ENCODE measurements around the gene ARID3C. TPM values are rescaled to one million over a fixed set of nuclear protein-coding genes. Genes with fewer than 3 reads are reported as not detected.

ARID3C gene
- total and polyA plus RNA-seq, 2 of the 8 experiments (the other 6 are each of a cell fraction or from before 2014, with no cell fraction given) = 0.08 TPM; not detected in 1

DNA sequence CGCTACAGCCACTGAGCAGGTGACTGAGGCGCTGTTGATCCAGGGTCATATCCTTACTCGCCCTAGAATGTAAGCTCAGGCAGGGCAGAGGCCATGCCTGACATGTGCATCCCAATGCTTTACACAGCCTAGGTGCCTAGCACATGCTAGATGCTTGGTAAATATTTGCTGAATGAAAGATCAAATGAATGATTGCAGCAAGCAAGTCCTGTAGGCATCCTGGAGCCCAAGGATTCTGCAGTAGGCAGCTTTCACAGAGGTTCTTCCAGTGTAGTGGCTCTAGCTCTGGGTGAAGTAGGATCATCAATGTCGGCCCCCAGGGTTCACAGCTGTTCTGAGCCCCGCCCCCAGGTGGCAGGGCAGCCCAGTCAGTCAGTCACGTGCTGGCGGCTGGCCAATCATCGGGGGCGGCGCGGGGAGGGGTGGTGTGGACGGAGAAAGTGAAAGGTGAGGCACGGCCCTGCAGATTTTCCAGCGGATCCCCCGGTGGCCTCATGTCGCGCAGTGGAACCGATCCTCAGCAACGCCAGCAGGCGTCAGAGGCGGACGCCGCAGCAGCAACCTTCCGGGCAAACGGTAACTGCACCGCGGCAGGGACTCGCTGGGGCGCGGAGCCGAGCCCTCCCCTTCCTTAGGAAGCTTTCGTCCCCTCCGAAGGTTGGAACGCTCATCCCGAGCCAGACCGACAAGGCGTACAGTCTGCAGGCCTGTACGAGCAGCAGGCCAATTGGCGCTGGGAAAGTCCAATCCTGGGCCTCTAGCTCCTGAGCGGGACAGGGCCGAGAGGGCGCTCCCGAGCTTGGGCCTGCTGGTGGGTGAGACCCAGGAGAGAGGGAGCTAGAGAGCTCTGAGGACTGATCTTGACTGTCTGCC lies 17.6 kb upstream of the ARID3C start, which contains the start of gene GALT (continued):
- TF ChIP-seq SRF (IDR thresholded peaks at IDR 0.05; ENCODE audit: low read depth, low read length) = no peak
- TF ChIP-seq SIN3A (conservative IDR thresholded peaks at IDR 0.05 in 1 of 2, IDR thresholded peaks at IDR 0.05 in 1 of 2; ENCODE audit: low read depth in 1 of 2, low read length in 2 of 2) = 0 out of 4 replicates have a peak, but pooled peaks have one; percentile 53 to 59
- TF ChIP-seq, protein P1, sequence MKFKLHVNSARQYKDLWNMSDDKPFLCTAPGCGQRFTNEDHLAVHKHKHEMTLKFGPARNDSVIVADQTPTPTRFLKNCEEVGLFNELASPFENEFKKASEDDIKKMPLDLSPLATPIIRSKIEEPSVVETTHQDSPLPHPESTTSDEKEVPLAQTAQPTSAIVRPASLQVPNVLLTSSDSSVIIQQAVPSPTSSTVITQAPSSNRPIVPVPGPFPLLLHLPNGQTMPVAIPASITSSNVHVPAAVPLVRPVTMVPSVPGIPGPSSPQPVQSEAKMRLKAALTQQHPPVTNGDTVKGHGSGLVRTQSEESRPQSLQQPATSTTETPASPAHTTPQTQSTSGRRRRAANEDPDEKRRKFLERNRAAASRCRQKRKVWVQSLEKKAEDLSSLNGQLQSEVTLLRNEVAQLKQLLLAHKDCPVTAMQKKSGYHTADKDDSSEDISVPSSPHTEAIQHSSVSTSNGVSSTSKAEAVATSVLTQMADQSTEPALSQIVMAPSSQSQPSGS (IDR thresholded peaks at IDR 0.05; ENCODE audit: low read length) = no peak
- TF ChIP-seq BRCA1 (IDR thresholded peaks at IDR 0.05; ENCODE audit: low read depth, low read length) = no peak
- TF ChIP-seq FOSL1 (IDR thresholded peaks at IDR 0.05; ENCODE audit: insufficient read depth, low read depth, low read length) = no peak
- TF ChIP-seq POLR2A (IDR thresholded peaks at IDR 0.05; ENCODE audit: control extremely low read depth in 1 of 2, low read depth in 2 of 2, low read length in 2 of 2) = peak in 1 of 2 experiments; percentile 69; a peak in 2 of 3 replicates
- no peak for TF ChIP-seq KDM1A (IDR thresholded peaks at IDR 0.05; ENCODE audit: borderline replicate concordance, low read length)
- TF ChIP-seq HDAC6 (IDR thresholded peaks at IDR 0.05; ENCODE audit: low read depth, low read length) = no peak
- no peak for TF ChIP-seq SUZ12 (IDR thresholded peaks at IDR 0.05; ENCODE audit: low read length)
- no peak for TF ChIP-seq BCL11A (IDR thresholded peaks at IDR 0.05; ENCODE audit: low read depth in 2 of 2, low read length in 2 of 2)
- no peak for TF ChIP-seq GTF2F1 (IDR thresholded peaks at IDR 0.05; ENCODE audit: borderline replicate concordance, low read depth, low read length)
- peak; percentile 72 for TF ChIP-seq SP1 (IDR thresholded peaks at IDR 0.05; ENCODE audit: low read depth, low read length)
- no peak; the same call in 1 of the 2 replicates for TF ChIP-seq CHD2 (IDR thresholded peaks at IDR 0.05; ENCODE audit: low read length)
- TF ChIP-seq RNF2 (IDR thresholded peaks at IDR 0.05; ENCODE audit: borderline replicate concordance, low read depth, low read length, missing control alignments, poor library complexity, severe bottlenecking) = no peak
- TF ChIP-seq CBX8 (IDR thresholded peaks at IDR 0.05; ENCODE audit: borderline replicate concordance, low read depth, low read length) = no peak
- TF ChIP-seq SAP30 (IDR thresholded peaks at IDR 0.05; ENCODE audit: insufficient read depth, insufficient replicate concordance, low read length) = no peak
